Activated naive CD4-positive, alpha-beta T cell treated with anti-CD3 and anti-CD28 coated beads, Interleukin-2, amount 50 U/mL, for 24 hours (primary cell): Measurements from ENCODE around the gene VASP.

Experiments used
- H3K27ac Mint-ChIP-seq: one replicate; pipeline ENCODE4 v1.8.0; 2021; ENCODE audit warnings: mild to moderate bottlenecking, mixed read lengths
- H3K27me3 Mint-ChIP-seq: one replicate; pipeline ENCODE4 v1.8.0; 2021; ENCODE audit warnings: mixed read lengths
- H3K36me3 Mint-ChIP-seq: one replicate; pipeline ENCODE4 v1.8.0; 2021; ENCODE audit warnings: mixed read lengths
- H3K4me1 Mint-ChIP-seq: one replicate; pipeline ENCODE4 v1.8.0; 2021; ENCODE audit warnings: mixed read lengths
- H3K4me3 Mint-ChIP-seq: one replicate; pipeline ENCODE4 v1.8.0; 2021; ENCODE audit warnings: mild to moderate bottlenecking, mixed read lengths
- H3K9me3 Mint-ChIP-seq: one replicate; pipeline ENCODE4 v1.8.0; 2021; ENCODE audit warnings: mixed read lengths

Gene VASP

GRCh38 chr19:45528744-45529419 lies 21.6 kb downstream of the VASP start:
- Mint-ChIP-seq H3K36me3 (peaks cover 5% of the 10 kb centered on the region), H3K9me3 (no peaks in the 10 kb centered on the region), H3K27me3 (peaks cover 2% of the 10 kb centered on the region), H3K4me1 (peaks cover 22% of the 10 kb centered on the region), H3K4me3 (peak overlapping the region; percentile 52), H3K27ac (no peak overlapping the region)

- H3K4me3 Mint-ChIP-seq = peak overlapping the region; percentile 52
- H3K27ac Mint-ChIP-seq = no peak overlapping the region
- H3K4me1 Mint-ChIP-seq = peaks cover 21% of the 10 kb centered on the region
- H3K27me3 Mint-ChIP-seq = peaks cover 2% of the 10 kb centered on the region
- peaks cover 4% of the 10 kb centered on the region for H3K36me3 Mint-ChIP-seq
- H3K9me3 Mint-ChIP-seq = no peaks in the 10 kb centered on the region
Observed at GRCh38 chr19:45529420-45529785, 22.1 kb downstream of the VASP start.

- Mint-ChIP-seq H3K4me1 (peaks cover 21% of the 10 kb centered on the region), H3K4me3 (no peak overlapping the region), H3K9me3 (no peaks in the 10 kb centered on the region), H3K27me3 (peaks cover 2% of the 10 kb centered on the region), H3K36me3 (peaks cover 4% of the 10 kb centered on the region), H3K27ac (no peak overlapping the region)
Observed at GRCh38 chr19:45531349-45531748, 24.1 kb downstream of the VASP start.

DNA sequence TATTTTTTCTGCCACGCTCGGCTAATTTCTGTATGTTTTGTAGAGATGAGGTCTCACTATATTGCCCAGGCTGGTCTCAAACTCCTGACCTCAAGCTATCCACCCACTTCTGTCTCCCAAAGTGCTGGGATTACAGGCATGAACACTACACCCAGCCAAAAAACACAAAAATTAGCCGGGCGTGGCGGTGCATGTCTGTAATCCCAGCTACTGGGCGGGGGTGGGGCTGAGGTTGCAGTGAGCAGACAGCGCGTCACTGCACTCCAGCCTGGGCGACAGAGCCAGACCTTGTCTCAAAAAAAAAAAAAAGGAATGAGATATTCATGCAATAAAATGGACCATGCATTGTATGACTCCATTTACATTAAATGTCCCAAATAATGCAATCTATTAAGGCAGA lies 32.2 kb downstream of the VASP start:
- Mint-ChIP-seq H3K4me1 (no peaks in the 10 kb centered on the region), H3K27ac (no peak overlapping the region), H3K27me3 (no peaks in the 10 kb centered on the region), H3K9me3 (no peaks in the 10 kb centered on the region), H3K4me3 (no peak overlapping the region), H3K36me3 (peaks cover 2% of the 10 kb centered on the region)

GRCh38 chr19:45542234-45542668 lies 35.0 kb downstream of the VASP start:
- peaks cover 2% of the 10 kb centered on the region for H3K36me3 Mint-ChIP-seq
- no peaks in the 10 kb centered on the region for H3K9me3 Mint-ChIP-seq
- no peaks in the 10 kb centered on the region for H3K4me1 Mint-ChIP-seq
- no peaks in the 10 kb centered on the region for H3K27me3 Mint-ChIP-seq
- H3K4me3 Mint-ChIP-seq = no peak overlapping the region
- no peak overlapping the region for H3K27ac Mint-ChIP-seq

GRCh38 chr19:45547211-45547770 lies 40.0 kb downstream of the VASP start:
- Mint-ChIP-seq H3K27ac (no peak overlapping the region), H3K27me3 (no peaks in the 10 kb centered on the region), H3K4me3 (no peak overlapping the region), H3K36me3 (no peaks in the 10 kb centered on the region), H3K4me1 (no peaks in the 10 kb centered on the region), H3K9me3 (no peaks in the 10 kb centered on the region)

- H3K4me1 Mint-ChIP-seq = no peaks in the 10 kb centered on the region
- no peak overlapping the region for H3K27ac Mint-ChIP-seq
- H3K27me3 Mint-ChIP-seq = no peaks in the 10 kb centered on the region
- H3K9me3 Mint-ChIP-seq = no peaks in the 10 kb centered on the region
- no peak overlapping the region for H3K4me3 Mint-ChIP-seq
- H3K36me3 Mint-ChIP-seq = no peaks in the 10 kb centered on the region
Observed at GRCh38 chr19:45547965-45548609, 40.8 kb downstream of the VASP start.

DNA sequence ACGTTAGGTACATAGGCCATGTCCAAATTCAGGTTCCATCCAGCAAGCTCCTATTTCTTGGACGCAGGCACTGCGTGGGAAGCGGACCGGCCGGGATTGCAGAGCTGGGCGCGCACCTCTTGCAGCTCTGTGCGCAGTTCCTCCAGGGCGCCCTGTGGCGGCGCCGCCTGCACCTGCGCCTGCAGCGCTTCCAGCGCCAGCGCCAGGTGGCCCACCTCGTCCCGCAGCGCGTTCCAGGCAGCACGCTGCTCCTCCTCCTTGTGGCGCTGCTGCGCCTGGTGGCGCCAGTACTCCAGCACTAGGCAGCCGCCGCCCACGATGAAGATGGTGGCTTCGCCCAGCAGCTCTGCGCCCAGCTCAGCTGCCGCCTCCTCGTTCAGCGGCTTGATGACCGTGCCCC lies 46.2 kb downstream of the VASP start:
- Mint-ChIP-seq H3K9me3 (no peaks in the 10 kb centered on the region), H3K4me1 (peaks cover 5% of the 10 kb centered on the region), H3K27ac (no peak overlapping the region), H3K4me3 (no peak overlapping the region), H3K36me3 (no peaks in the 10 kb centered on the region), H3K27me3 (no peaks in the 10 kb centered on the region)

DNA sequence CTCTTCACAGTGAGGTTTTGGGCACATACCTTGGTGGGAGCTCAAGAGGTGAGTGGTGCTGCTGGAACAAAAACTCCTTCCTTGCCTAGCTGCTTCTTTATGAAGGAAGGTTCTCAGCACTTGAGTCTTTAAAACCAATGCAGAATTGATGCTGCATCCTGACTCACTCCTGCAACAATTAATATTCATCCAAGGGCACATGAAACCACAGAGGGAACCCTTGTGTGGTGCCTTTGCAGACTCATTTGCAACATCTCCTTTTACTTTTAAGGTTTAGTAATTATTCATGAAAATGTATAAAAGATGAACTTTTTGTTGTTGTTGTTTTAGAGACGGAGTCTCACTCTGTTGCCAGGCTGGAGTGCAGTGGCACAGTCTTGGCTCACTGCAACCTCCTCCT lies 47.2 kb downstream of the VASP start:
- no peaks in the 10 kb centered on the region for H3K9me3 Mint-ChIP-seq
- no peak overlapping the region for H3K4me3 Mint-ChIP-seq
- H3K27ac Mint-ChIP-seq = no peak overlapping the region
- no peaks in the 10 kb centered on the region for H3K36me3 Mint-ChIP-seq
- H3K27me3 Mint-ChIP-seq = no peaks in the 10 kb centered on the region
- H3K4me1 Mint-ChIP-seq = peaks cover 13% of the 10 kb centered on the region

GRCh38 chr19:45556835-45557234 lies 49.6 kb downstream of the VASP start:
- no peaks in the 10 kb centered on the region for H3K9me3 Mint-ChIP-seq
- no peak overlapping the region for H3K4me3 Mint-ChIP-seq
- H3K36me3 Mint-ChIP-seq = no peaks in the 10 kb centered on the region
- peaks cover 31% of the 10 kb centered on the region for H3K4me1 Mint-ChIP-seq
- no peaks in the 10 kb centered on the region for H3K27me3 Mint-ChIP-seq
- no peak overlapping the region for H3K27ac Mint-ChIP-seq

DNA sequence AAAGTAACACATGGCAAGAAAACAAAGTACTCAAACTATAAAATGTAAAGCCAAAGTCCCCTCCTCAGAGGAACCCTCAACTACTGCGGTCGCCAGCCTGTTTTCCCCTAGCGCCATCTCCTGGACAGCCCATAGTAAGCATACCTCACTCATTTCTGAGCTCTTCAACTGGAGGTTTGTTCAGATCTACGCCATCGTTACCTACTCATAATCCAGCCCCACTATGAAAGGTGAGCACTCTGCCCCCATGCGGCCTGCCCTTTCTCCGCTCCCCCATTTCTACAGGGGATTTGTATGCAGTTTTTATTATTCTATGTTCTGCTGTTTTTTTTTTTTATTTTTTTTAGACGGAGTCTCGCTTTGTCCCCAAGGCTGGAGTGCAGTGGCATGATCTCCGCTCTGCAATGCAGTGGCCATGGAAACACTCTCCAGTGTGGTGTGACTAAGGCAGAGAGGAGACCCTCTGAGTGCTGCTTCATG lies 51.2 kb downstream of the VASP start:
- no peaks in the 10 kb centered on the region for H3K9me3 Mint-ChIP-seq
- no peak overlapping the region for H3K4me3 Mint-ChIP-seq
- peaks cover 41% of the 10 kb centered on the region for H3K4me1 Mint-ChIP-seq
- no peaks in the 10 kb centered on the region for H3K27me3 Mint-ChIP-seq
- peak overlapping the region; percentile 24 for H3K27ac Mint-ChIP-seq
- no peaks in the 10 kb centered on the region for H3K36me3 Mint-ChIP-seq

DNA sequence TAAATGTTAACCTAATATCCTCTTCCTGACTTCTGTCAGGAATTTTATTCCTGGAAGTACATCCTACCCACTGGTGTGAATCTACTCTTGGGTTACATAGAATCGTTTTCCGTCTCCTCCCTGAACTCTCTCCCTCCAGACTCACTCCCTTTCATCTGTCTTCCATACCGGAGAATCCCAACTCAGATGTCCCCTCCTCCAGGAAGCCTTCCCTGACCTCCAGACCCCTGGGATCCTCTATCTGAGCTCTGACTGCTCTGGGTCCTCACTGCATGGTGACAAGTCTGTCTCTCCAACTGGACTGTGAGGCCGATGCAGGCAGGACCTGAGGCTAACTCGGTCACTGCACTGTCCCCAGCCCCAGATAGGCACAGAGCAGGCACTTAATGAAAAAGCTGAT lies 52.8 kb downstream of the VASP start:
- Mint-ChIP-seq H3K27ac (peak overlapping the region; percentile 72), H3K4me1 (peaks cover 54% of the 10 kb centered on the region), H3K4me3 (no peak overlapping the region)

GRCh38 chr19:45560686-45561085 lies 53.4 kb downstream of the VASP start:
- Mint-ChIP-seq H3K36me3 (no peaks in the 10 kb centered on the region), H3K4me1 (peaks cover 54% of the 10 kb centered on the region), H3K27me3 (no peaks in the 10 kb centered on the region), H3K27ac (no peak overlapping the region), H3K4me3 (no peak overlapping the region), H3K9me3 (no peaks in the 10 kb centered on the region)

More for the DNA sequence above, 52.8 kb downstream of the VASP start:
- no peaks in the 10 kb centered on the region for H3K36me3 Mint-ChIP-seq
- no peaks in the 10 kb centered on the region for H3K9me3 Mint-ChIP-seq
- no peaks in the 10 kb centered on the region for H3K27me3 Mint-ChIP-seq

DNA sequence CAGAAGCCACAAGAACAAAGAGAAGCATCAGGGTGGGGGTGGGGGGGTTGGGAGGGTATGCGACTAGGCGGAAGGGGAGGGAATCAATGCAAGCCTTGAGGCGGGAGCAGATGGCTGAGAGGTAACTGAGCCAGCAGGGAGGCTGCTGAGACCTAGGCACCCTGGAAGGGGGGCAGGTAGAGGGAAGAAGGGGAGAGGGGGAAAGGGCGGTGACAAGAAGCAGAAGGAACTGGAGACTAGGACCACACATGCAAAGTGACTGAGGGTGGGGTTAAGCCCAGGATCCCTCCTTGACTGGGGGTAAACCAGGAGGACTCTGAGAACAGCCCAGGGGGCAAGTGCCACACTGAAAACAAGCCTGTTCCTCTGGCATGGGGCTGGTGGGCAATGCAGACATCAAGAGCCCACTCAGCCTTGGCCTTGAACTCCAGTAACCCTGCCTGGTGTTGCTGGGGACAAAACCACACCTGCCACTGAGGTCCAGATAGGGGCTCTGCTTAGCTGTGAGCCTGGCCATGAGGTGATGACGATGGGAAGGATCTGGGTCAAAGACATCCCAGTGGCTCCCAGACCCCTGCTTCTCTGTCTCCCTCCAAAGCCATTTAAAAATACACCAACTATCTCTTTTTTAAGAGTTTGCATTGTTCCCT lies 57.0 kb downstream of the VASP start:
- H3K4me3 Mint-ChIP-seq = no peak overlapping the region
- H3K36me3 Mint-ChIP-seq = no peaks in the 10 kb centered on the region
- no peaks in the 10 kb centered on the region for H3K27me3 Mint-ChIP-seq
- H3K9me3 Mint-ChIP-seq = no peaks in the 10 kb centered on the region
- peaks cover 50% of the 10 kb centered on the region for H3K4me1 Mint-ChIP-seq
- peak overlapping the region; percentile 84 for H3K27ac Mint-ChIP-seq

DNA sequence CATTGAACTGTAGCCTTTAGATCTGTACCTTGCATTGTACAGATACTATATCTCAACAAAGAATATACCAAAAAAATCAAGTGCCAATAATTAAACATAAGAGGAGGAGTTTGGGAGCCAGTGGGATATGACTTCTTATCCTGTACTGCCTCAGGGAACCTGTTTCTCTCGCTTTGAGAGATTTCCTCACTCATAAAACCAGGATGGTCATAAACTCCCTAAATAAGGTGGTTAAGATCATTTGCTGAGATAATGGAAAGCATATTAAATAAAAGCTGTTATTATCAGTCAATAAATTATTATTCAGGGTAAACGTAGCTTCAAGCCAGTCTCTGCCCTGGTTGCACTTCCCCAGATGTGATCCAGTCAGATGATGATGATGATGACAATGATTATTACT lies 60.3 kb downstream of the VASP start:
- no peaks in the 10 kb centered on the region for H3K27me3 Mint-ChIP-seq
- H3K36me3 Mint-ChIP-seq = no peaks in the 10 kb centered on the region
- no peak overlapping the region for H3K4me3 Mint-ChIP-seq
- H3K27ac Mint-ChIP-seq = no peak overlapping the region
- no peaks in the 10 kb centered on the region for H3K9me3 Mint-ChIP-seq
- peaks cover 39% of the 10 kb centered on the region for H3K4me1 Mint-ChIP-seq

DNA sequence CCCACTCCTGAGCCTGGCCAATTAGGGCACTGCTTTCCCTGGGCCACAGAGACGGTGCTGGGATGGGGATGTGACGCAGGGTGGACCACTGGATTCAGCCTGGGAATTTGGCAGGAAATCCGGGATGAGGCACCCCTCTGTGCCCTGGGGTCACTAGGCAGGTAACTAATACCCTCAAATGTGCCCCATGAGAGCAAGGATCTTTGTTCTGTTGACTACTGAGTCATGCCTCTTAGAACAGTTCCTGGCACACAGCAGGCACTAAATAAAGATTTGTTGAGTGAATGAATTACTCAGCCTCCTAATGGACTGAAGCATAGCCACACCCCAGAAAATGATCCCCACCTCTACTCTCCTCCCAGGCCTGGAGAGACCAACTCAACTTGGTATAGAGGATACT lies 61.5 kb downstream of the VASP start:
- no peak overlapping the region for H3K27ac Mint-ChIP-seq
- no peak overlapping the region for H3K4me3 Mint-ChIP-seq
- no peaks in the 10 kb centered on the region for H3K27me3 Mint-ChIP-seq
- no peaks in the 10 kb centered on the region for H3K9me3 Mint-ChIP-seq
- H3K36me3 Mint-ChIP-seq = no peaks in the 10 kb centered on the region
- H3K4me1 Mint-ChIP-seq = peaks cover 28% of the 10 kb centered on the region
